Urinary bladder (tissue), 4 donors: Measurements from ENCODE around the gene FEZF2. TPM values are rescaled to one million over a fixed set of nuclear protein-coding genes. Genes with fewer than 3 reads are reported as not detected.

Experiments
- DNase-seq: peaks from one replicate; pipeline ENCODE4 v3.0.0-alpha.2; 2015; ENCODE audit errors: extremely low spot score
- H3K27ac ChIP-seq: one replicate; pipeline ENCODE4 v1.5.1; 2013; ENCODE audit warnings: low read depth, mild to moderate bottlenecking, moderate library complexity
- H3K36me3 ChIP-seq: one replicate; pipeline ENCODE4 v1.6.1; 2013; ENCODE audit warnings: mild to moderate bottlenecking, moderate library complexity; ENCODE audit not compliant: insufficient read depth
- H3K4me1 ChIP-seq: one replicate; pipeline ENCODE4 v1.6.1; 2013; ENCODE audit warnings: mild to moderate bottlenecking, moderate library complexity; ENCODE audit not compliant: insufficient read depth
- H3K4me3 ChIP-seq: one replicate; pipeline ENCODE4 v1.5.1; 2013; ENCODE audit warnings: low read depth, low read length
- WGBS: extraction: QIAGEN DNeasy Blood & Tissue Kit; methylation state at CpG from one replicate; pipeline ENCODE4 v1.1.7; 2013; 5-methylcytosine and 5-hydroxymethylcytosine counted together
- polyA plus RNA-seq: library from polyadenylated mRNA; stranded (reverse); fragments of 200-250 nt; gene quantifications from one replicate; pipeline ENCODE4 v1.2.3, GENCODE V29; 2013
- total RNA-seq: library from RNA; depleted of rRNA; stranded (reverse); fragments of >200 nt; gene quantifications from one replicate; pipeline ENCODE4 v1.2.3, GENCODE V29; 2014
- donor health status: healthy with polysubstance abuse.
- donor health status: healthy.

FEZF2 gene
- total and polyA plus RNA-seq, 2 donors = not detected

GRCh38 chr3:62369476-62369743 lies 3.9 kb downstream of the FEZF2 start:
- Histone ChIP-seq H3K27ac (no peak overlapping the region), H3K4me3 (no peak overlapping the region), H3K4me1 (no peaks in the 10 kb centered on the region), H3K36me3 (no peaks in the 10 kb centered on the region)
- DNase-seq = no peak
- WGBS = 2% methylated on average over 12 of the region's 12 CpGs

GRCh38 chr3:62368705-62369475 lies 4.5 kb downstream of the FEZF2 start:
- Histone ChIP-seq H3K4me3 (peak overlapping the region; percentile 9), H3K27ac (no peak overlapping the region), H3K4me1 (no peaks in the 10 kb centered on the region), H3K36me3 (no peaks in the 10 kb centered on the region)
- no peak for DNase-seq
- WGBS = 2% methylated on average over 58 of the region's 58 CpGs

- Histone ChIP-seq H3K36me3 (no peaks in the 10 kb centered on the region), H3K4me3 (no peak overlapping the region), H3K27ac (no peak overlapping the region), H3K4me1 (no peaks in the 10 kb centered on the region)
- WGBS = 7% methylated on average over 19 of the region's 19 CpGs
- DNase-seq = no peak
Observed at GRCh38 chr3:62368290-62368704, 5.1 kb downstream of the FEZF2 start.

GRCh38 chr3:62367763-62368195 lies 5.6 kb downstream of the FEZF2 start:
- Histone ChIP-seq H3K36me3 (no peaks in the 10 kb centered on the region), H3K4me3 (no peak overlapping the region), H3K27ac (no peak overlapping the region), H3K4me1 (no peaks in the 10 kb centered on the region)
- DNase-seq = no peak
- 2% methylated on average over 25 of the region's 25 CpGs for WGBS

GRCh38 chr3:62366126-62366484 lies 7.2 kb downstream of the FEZF2 start:
- H3K36me3 ChIP-seq = no peaks in the 10 kb centered on the region
- no peak overlapping the region for H3K4me3 ChIP-seq
- no peak overlapping the region for H3K27ac ChIP-seq
- 10% methylated on average over 4 of the region's 4 CpGs for WGBS
- no peaks in the 10 kb centered on the region for H3K4me1 ChIP-seq
- no peak for DNase-seq

DNA sequence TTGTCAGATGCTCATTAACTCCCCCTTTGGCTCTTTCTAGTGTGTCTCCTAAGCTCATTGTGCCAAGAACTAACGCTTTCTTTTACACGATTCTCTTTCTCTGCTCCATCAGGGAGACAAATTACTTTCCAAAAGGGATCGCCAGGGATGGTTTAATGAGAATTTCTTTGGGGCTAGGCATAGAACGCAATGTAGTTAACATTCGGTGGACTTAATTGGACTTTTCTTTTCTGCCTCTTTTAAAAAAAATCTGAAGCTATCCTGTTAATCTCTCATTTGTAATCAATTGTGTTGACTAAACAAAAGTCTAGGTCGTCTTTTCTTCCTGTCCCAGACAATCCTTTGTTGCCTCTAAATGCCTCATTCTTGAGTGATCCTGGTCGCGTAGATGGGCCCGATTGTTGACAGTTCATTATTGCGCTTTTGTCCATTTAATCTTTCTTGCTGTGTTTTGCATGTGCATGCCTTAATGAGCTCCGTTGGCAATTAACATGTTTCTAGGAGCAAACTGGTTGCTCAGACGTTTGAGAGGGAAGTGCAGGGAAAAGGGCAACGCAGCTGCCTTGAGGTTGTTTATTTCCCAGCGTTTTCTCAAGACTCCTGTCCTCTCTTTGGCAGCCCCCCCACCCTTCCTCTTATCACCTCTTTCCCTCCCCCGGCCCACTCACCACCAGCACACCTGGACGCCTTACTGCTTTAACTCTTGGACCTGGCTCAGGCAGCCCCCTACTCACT lies 7.8 kb downstream of the FEZF2 start:
- Histone ChIP-seq H3K27ac (no peak overlapping the region), H3K36me3 (no peaks in the 10 kb centered on the region), H3K4me3 (no peak overlapping the region), H3K4me1 (no peaks in the 10 kb centered on the region)
- 11% methylated on average over 16 of the region's 16 CpGs for WGBS
- no peak for DNase-seq

DNA sequence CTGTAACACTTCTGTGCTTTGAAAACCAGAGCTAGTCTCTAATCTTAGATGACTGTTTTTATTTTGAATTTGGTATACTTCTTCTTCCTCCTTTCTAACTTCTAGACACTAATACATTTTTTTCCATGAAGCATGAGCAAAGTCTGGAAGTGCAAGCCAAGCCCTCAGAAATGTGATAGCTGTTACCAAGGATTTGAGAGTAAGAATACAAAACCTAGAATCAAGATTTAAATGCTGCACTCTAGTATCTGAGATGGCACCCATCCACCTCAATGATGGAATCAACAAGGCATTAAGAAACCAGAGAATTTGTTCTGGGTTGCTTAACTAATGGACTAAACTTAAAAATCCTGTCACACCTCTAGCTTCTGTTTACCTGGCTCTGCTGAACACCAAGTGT lies 9.2 kb downstream of the FEZF2 start:
- H3K4me1 ChIP-seq = no peaks in the 10 kb centered on the region
- H3K36me3 ChIP-seq = no peaks in the 10 kb centered on the region
- no peak overlapping the region for H3K27ac ChIP-seq
- H3K4me3 ChIP-seq = no peak overlapping the region
- DNase-seq = no peak

GRCh38 chr3:62363275-62363674 lies 10.1 kb downstream of the FEZF2 start:
- no peaks in the 10 kb centered on the region for H3K4me1 ChIP-seq
- no peaks in the 10 kb centered on the region for H3K36me3 ChIP-seq
- no peak overlapping the region for H3K27ac ChIP-seq
- DNase-seq = no peak
- H3K4me3 ChIP-seq = no peak overlapping the region
- 83% methylated on average over 6 of the region's 6 CpGs for WGBS

DNA sequence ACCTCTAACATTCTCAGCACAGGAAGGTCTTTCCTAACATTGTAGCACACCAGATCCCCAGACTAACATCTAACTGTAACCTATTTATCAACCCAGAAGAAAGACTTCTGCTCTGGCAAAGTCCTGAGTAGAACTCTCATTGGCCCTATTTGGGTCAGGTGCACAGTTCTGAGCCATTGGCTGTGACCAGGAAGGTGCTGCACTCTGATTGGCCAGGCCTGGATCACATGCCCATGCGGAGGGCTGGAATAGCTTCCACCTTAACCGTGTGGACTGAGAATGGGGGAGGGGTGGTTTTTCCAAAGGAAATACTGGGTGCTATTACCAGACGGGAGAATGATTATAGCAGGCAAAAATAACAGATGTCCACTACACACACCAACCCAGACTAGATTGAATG lies 11.5 kb downstream of the FEZF2 start:
- 57% methylated on average over 3 of the region's 3 CpGs for WGBS
- Histone ChIP-seq H3K4me3 (no peak overlapping the region), H3K27ac (no peak overlapping the region), H3K36me3 (no peaks in the 10 kb centered on the region), H3K4me1 (no peaks in the 10 kb centered on the region)
- DNase-seq = no peak

GRCh38 chr3:62361261-62361660 lies 12.1 kb downstream of the FEZF2 start:
- no peak for DNase-seq
- Histone ChIP-seq H3K4me1 (no peaks in the 10 kb centered on the region), H3K4me3 (no peak overlapping the region), H3K36me3 (no peaks in the 10 kb centered on the region), H3K27ac (no peak overlapping the region)
- WGBS = 90% methylated on average over 3 of the region's 3 CpGs

DNA sequence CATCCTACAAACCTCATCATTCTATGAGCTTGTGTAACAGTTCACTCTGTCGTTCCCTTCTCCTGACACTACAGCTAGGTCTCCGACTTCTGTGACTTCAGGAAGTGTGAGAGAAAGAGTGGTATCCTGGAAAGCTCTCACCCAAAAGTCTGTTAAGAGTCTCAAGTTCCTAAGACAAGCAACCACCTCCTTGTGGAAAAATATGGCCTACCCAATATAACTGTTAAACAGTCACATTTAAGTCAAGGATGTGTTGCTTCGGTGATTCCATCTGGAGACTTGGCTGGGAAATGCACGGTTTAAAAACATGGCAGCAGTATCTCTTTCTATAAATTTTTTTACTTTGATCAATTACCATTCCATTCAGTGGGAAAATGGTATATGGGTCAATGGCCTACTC lies 13.8 kb downstream of the FEZF2 start:
- DNase-seq = no peak
- 78% methylated on average over 4 of the region's 4 CpGs for WGBS
- Histone ChIP-seq H3K4me3 (no peak overlapping the region), H3K4me1 (no peaks in the 10 kb centered on the region), H3K36me3 (no peaks in the 10 kb centered on the region), H3K27ac (no peak overlapping the region)

DNA sequence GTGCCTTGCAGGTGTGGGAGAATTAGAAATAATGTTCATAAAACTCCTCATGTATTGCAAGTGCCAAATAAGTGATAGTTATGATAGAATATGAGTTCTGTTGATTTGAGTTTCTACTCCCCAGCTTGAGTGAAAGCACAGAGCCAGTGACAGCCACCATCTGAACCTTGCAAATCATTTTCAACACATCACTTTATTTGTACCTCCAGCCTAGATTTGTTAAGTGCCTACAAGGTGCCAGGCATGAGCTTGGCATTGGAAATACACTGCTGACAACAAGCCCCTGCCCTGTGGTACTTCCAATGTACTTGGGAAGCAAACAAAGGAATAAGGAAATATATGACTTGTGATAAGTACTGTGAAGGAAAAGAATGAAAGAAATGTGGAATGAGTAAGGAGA lies 17.0 kb downstream of the FEZF2 start:
- no peak overlapping the region for H3K27ac ChIP-seq
- DNase-seq = no peak
- no peaks in the 10 kb centered on the region for H3K36me3 ChIP-seq
- no peak overlapping the region for H3K4me3 ChIP-seq
- H3K4me1 ChIP-seq = no peaks in the 10 kb centered on the region

GRCh38 chr3:62355703-62356102 lies 17.6 kb downstream of the FEZF2 start:
- H3K36me3 ChIP-seq = no peaks in the 10 kb centered on the region
- WGBS = 73% methylated on average over 3 of the region's 3 CpGs
- DNase-seq = no peak
- no peak overlapping the region for H3K27ac ChIP-seq
- H3K4me3 ChIP-seq = no peak overlapping the region
- H3K4me1 ChIP-seq = no peaks in the 10 kb centered on the region

DNA sequence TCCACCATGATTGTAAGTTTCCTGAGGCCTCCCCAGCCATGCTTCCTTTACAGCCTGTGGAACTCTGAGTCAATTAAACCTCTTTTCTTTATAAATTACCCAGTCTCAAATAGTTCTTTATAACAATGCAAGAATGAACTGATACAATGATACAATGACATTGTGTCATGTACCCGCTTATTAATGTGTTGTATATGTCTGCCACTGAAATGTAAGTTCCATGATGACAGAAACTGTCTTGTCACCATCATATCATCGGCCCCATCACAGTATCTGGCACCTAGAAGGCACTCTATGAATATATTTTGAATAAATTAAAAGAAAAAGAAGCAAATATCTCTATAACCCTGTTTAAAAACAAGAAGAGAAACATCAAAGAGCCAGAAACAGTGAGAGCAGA lies 29.6 kb downstream of the FEZF2 start:
- Histone ChIP-seq H3K4me3 (no peak overlapping the region), H3K36me3 (no peaks in the 10 kb centered on the region), H3K27ac (no peak overlapping the region), H3K4me1 (no peaks in the 10 kb centered on the region)
- DNase-seq = no peak
- 75% methylated on average over 2 of the region's 2 CpGs for WGBS
